ENCODE measurements around the gene RPS6KC1. TPM values are rescaled to one million over a fixed set of nuclear protein-coding genes. Genes with fewer than 3 reads are reported as not detected.
"Not testable (repeated sequence)": the region's sequence is repeated elsewhere in the genome, so short reads cannot be mapped to it uniquely, and the experiment has no call there.

Gene RPS6KC1
- total RNA-seq, 1 donor from 2014 or later = 15.3 TPM

DNA sequence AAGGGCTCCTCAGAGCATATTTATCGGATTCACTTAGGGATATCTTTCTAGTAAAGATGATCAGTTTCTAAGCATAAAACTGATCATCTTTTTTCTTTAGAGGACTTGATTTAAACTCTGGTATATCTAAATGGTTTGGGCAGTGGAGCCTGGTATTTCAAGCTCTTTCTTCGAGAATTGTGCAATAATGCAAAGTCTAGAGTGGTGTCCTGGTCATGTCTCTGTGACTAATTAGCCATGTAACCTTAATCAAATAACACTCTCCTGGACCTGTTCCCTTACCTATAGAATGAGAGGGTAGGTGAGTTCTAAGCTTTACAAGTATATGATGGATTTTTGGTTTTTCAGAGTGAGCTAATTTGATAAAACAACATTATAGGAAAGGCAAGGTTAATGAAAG is 225.2 kb downstream of the RPS6KC1 start:
- DNase-seq (ENCODE audit: low read depth in 2 of 2) = no peak

DNA sequence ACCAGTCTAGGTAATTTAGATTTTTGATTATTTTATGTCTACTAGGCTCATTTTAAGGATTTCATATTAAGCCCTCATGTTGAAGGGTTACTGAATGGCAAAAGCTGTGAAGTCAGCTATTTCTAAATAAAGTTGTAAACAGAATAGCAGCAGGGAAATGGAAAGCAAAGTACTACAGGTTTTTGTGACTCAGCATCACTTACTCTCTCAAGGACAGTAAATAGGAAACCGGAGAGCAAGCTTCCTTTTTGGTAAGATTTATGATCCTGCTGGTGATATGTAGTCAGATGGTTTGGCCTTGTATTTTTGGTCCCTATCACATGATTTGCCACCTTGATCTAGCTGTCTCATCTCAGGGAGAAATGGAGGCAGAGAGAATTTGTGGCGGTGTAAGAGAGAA is 226.0 kb downstream of the RPS6KC1 start:
- DNase-seq (ENCODE audit: low read depth in 2 of 2) = peak; percentile 63 to 69

DNA sequence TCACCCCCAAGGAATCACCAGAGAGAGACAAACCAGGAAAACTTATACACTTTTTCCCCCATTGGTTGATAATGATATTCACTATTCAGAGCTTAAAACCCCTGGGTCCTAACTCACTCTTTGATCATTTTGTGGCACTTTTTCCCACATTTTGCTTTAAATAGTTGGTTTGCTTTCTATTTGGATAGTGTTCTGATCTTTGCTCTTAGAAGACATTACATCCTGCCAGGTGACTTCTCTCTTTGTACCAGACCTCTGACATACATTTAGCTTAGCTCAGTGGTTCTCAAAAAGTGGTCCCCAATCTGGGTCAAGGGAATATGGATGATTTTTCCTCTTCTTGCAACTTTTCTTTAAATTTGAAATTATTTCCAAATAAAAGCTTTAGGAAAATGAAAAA is 228.4 kb downstream of the RPS6KC1 start:
- no peak for DNase-seq (ENCODE audit: low read depth in 2 of 2)

DNA sequence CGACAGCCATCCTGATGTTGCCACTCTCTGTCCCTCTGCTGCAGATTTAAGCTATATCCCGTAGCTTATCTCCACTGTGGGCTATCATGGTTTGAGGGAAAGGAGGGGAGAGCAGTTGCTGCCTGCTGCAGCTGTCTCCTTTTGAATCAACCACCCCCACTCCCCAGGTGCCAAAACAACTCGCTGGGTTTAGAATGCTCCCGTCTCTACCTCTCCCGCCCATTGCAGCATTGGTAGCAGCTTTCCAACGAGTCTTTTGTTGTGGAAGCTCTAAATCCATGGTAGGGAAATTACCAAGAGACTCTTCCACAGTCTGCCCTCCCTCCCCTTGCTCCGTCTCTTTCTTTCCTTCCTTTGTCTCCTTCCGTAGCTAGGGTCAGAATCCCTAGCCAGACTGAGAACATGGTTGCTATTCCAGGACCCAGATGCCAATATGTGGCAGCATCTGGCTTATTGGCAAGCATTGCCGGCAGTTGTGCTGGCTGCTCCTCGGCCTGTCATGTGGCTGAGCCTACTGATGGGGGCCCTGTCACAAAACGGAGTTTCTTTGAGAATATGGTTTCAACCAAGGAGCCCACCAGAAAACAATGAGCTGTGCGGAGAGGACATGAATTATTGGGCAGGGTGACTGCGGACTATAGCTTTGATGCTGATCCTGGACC is 230.7 kb downstream of the RPS6KC1 start:
- no peak for DNase-seq (ENCODE audit: low read depth in 2 of 2)

DNA sequence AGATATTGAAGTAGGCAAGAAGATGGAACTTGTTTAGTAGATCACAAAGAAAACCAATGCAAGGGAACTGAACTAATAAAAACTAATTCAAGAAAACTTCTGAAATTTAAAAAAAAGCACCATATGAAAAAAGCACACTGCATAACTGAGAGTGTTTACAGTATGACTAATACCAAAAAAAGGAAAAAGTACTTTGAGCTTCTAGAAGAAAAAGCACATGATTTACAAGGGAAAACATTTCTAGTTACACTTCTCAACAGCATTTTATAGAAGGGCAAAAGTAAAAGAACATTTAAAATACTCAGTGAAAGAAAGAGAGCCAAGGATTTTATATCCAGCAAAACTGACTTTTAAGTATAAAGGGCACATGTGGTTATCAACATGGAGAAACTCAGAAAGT is 233.6 kb downstream of the RPS6KC1 start:
- DNase-seq (ENCODE audit: low read depth in 2 of 2) = peak in 1 of 2 donors; percentile 28

DNA sequence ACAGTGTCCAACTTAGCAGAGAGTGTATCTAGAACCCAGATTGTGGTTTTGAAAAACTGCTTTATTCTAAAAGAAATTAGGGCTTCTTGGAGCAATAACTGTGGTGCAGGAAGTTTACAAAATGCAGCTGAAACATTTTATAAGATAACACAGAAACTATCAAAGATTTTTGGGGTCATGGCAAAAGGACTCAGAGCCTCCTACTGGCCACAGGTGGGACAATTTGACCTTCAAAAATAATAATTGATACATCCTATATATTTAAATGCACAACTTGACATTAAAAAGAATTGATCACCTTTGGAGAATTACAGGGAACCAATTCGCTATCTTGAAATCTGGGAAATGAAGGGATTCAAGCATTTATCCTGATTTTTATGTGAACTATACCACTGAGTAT is 235.2 kb downstream of the RPS6KC1 start:
- no peak for DNase-seq (ENCODE audit: low read depth in 2 of 2)

DNA sequence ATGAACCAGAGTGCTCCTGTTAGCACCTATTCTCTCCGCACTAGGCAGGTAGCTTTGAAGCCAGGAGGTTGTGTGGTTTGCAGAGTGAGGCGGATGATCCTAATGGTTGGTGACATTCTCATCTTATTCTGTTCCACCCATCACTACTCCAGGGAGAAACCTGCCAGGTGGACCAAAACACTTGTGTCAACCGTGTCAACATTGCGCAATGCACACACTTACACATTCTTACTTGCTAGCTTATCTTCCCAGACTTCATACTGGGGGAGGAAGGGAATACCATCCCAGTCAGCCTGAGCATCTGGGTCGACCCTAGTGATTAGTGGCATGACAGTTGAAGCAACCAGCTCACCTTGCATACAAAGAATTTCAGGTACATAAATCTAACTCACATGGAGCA is 236.9 kb downstream of the RPS6KC1 start:
- DNase-seq (ENCODE audit: low read depth in 2 of 2) = no peak

DNA sequence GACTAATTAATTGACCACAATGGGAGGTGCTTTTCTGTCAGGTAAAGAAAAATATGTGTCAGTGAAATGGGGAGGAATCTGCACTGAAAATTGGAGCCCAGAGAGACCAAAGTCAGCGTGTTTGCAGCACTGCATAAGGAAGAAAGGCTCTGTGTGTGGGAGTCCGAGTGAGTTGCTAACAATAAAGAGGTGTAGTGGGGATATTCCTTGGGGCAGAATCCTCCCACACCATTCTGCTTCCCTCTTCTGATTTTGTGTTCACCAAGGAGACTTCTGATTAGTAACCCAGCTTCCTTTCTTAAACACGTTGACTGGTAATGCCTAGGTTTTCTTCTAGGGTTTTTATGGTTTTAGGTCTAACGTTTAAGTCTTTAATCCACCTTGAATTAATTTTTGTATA is 240.5 kb downstream of the RPS6KC1 start:
- DNase-seq (ENCODE audit: low read depth in 2 of 2) = no peak

DNA sequence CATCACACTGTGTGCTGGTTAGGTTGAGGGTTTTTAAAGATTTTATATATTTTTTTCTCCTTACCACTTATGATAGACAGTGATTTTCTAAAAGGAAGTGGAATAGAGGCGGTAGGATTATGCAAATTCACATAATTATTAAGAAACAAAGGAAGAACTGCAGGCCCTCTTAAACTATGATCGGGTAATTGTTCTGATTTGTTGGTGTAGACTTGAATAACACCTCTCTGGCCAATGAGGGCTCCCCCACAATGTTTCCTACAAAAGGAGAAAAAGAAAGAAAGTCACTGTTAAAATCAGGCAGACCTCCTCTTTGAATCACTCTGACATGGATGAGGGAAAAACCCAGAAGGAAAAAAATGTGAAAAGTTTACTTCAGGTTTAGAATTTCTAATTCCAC is 241.6 kb downstream of the RPS6KC1 start:
- DNase-seq (ENCODE audit: low read depth in 2 of 2) = no peak

DNA sequence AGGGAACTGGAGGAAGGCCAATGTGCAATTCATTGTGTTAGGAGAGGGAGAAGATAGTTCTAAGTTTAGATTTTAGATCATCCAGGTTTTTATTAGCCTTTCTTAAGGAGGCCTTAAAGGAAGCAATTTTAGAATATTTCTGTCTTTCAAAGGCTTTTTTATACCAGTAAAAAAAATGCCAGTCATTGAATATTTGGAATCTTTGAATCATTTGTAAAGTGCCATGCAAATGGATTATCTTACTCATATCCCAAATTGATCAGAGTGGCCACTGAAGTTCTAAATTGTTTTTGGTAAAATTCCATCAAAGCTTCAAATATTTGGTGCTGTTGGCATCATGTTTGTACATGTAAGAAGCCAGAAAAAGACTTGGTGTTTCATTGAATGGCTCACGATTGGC is 244.8 kb downstream of the RPS6KC1 start:
- DNase-seq (ENCODE audit: low read depth in 2 of 2) = no peak

DNA sequence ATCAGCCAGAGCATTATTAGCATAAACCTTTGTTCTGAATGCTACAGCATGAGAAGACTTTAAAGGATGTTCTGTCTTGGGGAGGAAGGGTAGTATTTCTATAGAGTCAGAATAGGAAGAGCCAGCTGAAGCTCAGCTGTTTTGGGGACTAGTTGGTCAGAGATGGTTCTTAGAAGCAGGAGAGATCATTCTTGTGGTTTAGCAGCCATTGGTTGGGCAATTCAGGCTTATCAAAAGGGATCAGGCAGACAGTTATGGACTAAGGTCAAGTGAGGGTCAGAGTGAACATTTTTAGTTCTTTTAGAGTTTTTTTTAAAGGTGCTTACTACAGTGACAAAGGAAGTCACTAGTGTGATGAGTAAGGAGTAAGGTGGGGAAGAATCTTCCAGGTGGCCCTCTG is 245.5 kb downstream of the RPS6KC1 start:
- DNase-seq (ENCODE audit: low read depth in 2 of 2) = no peak

DNA sequence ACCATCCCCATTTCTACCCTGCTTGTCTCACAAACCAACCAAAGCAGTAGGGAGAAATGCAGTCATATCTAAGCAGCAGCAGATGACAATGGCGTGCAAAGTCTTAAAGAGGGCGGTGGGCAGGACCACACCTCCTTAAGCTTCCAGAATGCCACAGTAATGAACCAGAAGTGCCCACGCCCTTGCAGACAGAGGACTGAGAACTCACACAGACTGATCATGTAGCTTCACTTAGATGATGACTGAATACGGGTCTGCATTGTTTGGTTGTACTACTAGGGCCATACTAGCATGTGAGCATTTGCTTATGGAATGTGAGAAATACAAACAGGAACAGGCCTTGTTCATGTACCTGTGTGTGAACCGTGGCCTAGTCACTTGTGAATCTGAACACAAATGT is 246.0 kb downstream of the RPS6KC1 start:
- DNase-seq (ENCODE audit: low read depth in 2 of 2) = no peak

DNA sequence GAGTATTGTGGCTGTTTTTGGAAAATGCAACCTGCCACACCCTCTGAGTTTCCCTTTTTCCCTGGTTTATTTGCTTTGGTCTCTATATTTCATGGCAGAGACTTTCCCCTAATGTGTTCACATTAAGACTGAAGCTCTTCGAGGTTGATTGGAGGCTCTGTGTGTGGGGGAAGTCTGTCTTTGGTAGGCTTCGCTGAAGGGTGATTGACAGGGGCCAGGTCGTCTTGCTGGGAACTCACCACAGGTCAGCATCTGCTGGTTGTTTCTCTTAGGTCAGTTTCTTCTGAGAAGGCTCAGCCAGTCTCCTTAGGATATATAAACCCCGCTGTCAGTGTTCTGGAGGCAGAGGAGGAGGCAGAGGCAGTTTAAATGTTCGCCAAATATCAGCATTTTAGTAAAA is 249.4 kb downstream of the RPS6KC1 start:
- no peak for DNase-seq (ENCODE audit: low read depth in 2 of 2)

DNA sequence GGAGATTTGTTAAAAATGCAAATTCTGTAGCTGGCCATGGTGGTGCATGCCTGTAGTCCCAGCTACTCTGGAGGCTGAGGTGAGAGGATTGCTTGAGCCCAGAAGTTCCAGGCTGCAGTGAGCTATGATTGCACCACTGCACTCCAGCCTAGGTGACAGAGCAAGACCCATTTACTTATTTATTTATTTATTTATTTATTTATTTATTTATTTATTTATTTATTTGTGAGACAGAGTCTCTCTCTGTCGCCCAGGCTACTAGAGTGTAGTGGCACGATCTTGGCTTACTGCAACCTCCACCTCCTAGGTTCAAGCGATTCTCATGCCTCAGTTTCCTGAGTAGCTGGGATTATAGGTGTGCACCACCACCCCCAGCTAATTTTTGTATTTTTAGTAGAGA is 250.5 kb downstream of the RPS6KC1 start:
- not testable (repeated sequence) for DNase-seq (ENCODE audit: low read depth in 2 of 2)

DNA sequence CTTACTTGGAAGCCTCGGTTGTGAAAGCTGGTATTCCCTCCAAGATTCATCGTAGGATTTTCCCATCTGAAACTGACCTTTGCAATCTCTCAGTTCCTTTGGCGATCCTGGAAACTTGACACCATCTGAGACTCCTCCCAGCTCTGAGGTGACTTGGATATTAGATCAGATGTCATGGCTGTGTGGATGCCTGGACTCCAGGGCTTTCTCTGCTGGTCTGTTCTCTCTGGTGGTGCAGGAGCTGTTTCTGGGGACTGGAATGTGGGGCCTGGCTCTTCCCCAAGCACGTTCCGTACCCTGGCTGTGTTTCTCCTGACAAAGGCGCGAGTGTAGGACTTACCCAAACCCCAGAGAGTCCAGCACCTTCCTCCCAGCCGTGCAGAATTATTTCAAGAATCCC is 252.2 kb downstream of the RPS6KC1 start:
- no peak for DNase-seq (ENCODE audit: low read depth in 2 of 2)

DNA sequence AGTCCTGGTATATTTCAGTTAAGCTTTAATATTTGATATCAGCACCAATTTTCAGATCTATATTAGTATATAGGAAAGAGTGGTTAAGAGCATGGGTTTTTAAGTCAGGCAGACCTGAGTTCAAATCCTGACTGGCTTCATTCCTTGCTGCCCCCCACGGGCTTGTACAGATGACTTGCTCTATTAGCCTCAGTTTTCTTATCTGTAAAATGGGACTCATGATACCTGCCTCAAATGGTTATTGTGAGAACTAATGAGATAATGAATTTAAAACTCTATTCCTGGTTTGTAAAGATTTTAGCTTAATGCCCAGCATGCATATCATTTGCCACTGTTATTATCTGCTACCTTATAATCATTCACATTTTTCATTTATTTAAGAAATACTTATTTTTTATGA is 264.5 kb downstream of the RPS6KC1 start:
- no peak for DNase-seq (ENCODE audit: low read depth in 2 of 2)

DNA sequence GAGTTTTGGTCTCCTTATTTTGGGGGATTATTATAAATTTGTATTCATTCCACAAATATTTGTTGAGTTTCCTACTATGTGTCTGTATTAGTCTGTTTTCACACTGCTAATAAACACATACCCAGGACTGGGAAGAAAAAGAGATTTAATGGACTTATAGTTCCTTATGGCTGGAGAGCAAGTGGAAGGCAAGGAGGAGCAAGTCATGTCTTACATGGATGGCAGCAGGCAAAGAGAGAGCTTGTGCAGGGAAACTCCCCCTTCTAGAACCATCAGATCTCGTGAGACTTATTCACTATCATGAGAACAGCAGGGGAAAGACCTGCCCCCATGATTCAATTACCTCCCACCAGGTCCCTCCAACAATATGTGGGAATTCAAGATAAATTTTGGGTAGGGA is 267.4 kb downstream of the RPS6KC1 start:
- DNase-seq (ENCODE audit: low read depth in 2 of 2) = not testable (repeated sequence)

DNA sequence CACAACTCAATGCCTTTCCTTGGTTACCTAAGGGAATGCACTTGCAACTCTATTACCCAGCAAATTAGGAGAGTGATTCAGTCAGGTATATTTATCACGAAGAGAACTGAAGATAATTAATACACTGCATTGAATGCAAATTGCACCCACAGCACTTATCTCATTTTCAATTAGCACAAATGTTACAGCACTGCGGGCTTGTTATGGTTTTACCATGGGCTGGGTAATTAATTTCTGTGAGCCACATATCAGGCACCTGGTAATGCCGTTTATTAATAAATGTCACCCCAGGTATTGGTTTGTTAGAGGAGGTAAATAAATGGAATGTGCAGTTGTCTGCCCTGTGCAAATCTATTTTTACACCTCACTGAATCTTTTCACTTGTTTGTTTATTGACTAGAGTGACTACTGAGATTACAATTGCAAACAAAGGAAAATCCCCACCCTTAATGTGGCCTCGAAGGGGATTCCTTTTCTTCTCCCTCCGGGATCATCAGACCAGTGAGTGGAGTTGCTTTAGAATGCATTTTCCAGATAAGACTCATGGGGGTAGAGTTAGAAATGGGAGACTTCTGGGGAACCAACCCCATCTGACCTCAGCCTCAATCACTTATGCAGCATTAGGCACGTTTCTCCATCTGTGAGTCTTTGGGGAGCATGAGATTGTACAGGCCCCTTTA is 269.3 kb downstream of the RPS6KC1 start:
- DNase-seq (ENCODE audit: low read depth in 2 of 2) = no peak

Other genes starting within 250 kb of the RPS6KC1 start
- gene SPATA45, start 203.6 kb upstream of the RPS6KC1 start, total RNA-seq = not detected in 2 replicates
- 4.1 and 9.3 TPM in 2 replicates for gene FLVCR1, start 193.0 kb upstream of the RPS6KC1 start, total RNA-seq
- gene VASH2, start 100.7 kb upstream of the RPS6KC1 start, total RNA-seq = under 0.01 TPM in 2 replicates
- 26.2 and 35.5 TPM in 2 replicates for gene ANGEL2, start 35.4 kb upstream of the RPS6KC1 start, total RNA-seq